HL-60 (cell line): ENCODE data around the gene CHST11.

Experiments used
- DNase-seq, 2 experiments: peaks; one replicate each; pipeline ENCODE4 v3.0.0-alpha.2; 2010 to 2020; ENCODE audit warnings: low read depth in 1 of 2, low spot score in 1 of 2
- H3K27ac ChIP-seq: fragments of 250-450 bp; sonication (Bioruptor Pico); replicated peaks from 2 replicates; pipeline ENCODE4 v1.5.1; 2020; ENCODE audit warnings: mild to moderate bottlenecking, moderate library complexity
- H3K27me3 ChIP-seq: fragments of 250-450 bp; sonication (Bioruptor Pico); 2 replicates; pipeline ENCODE4 v1.5.1; 2021; ENCODE audit warnings: mild to moderate bottlenecking, moderate library complexity; ENCODE audit not compliant: insufficient read depth, poor library complexity, severe bottlenecking
- H3K4me3 ChIP-seq: replicated peaks from 2 replicates; pipeline ENCODE4 v1.5.1; 2011; ENCODE audit warnings: mild to moderate bottlenecking, control low read depth, low read length; ENCODE audit not compliant: insufficient read depth
- GABPA ChIP-seq: IDR thresholded peaks from 2 replicates; pipeline ENCODE4 v1.6.1; 2012; ENCODE audit warnings: low read depth
- POLR2AphosphoS5 ChIP-seq: IDR thresholded peaks from 2 replicates; pipeline ENCODE4 v1.6.1; 2012; ENCODE audit warnings: low read depth
- SPI1 ChIP-seq: IDR thresholded peaks from 2 replicates; pipeline ENCODE4 v1.6.1; 2012; ENCODE audit warnings: low read depth, mild to moderate bottlenecking, borderline replicate concordance
- TF ChIP-seq, protein P1 (sequence below): IDR thresholded peaks from one replicate; pipeline ENCODE4 v1.5.1; 2011; ENCODE audit warnings: low read length, control low read depth, inconsistent platforms; ENCODE audit not compliant: insufficient read depth
- TF ChIP-seq, protein P2 (sequence below): IDR thresholded peaks from 2 replicates; pipeline ENCODE4 v1.6.1; 2012; ENCODE audit warnings: low read depth; ENCODE audit not compliant: insufficient replicate concordance

CHST11 gene

DNA sequence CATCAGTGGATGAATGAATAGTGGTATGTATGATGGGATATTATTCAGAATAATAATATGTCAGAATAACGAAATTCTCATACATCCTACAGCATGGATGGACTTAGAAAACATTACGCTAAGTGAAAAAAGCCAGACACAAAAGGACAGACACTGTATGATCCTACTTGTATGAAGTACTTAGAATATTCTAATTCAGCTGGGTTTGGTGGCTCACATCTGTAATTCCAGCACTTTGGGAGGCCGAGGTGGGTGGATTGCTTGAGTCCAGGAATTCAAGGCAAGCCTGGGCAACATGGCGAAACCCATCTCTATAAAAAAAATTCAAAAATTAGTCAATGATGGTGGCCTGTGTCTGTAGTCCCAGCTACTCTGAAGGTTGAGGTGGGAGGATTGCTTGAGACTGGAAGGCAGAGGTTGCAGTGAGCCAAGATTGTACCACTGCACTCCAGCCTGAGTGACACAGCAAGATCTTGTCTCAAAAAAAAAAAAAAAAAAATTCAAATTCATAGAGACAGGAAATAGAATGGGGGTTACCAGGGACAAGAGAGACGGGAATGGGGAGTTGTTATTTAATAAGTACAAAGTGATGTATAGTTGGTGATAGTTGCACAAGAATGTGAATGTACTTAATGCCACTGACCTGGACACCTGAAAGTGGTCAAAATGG lies 132.3 kb downstream of the CHST11 start:
- TF ChIP-seq POLR2AphosphoS5 (no peak), GABPA (no peak), SPI1 (no peak)
- TF ChIP-seq, protein P1, sequence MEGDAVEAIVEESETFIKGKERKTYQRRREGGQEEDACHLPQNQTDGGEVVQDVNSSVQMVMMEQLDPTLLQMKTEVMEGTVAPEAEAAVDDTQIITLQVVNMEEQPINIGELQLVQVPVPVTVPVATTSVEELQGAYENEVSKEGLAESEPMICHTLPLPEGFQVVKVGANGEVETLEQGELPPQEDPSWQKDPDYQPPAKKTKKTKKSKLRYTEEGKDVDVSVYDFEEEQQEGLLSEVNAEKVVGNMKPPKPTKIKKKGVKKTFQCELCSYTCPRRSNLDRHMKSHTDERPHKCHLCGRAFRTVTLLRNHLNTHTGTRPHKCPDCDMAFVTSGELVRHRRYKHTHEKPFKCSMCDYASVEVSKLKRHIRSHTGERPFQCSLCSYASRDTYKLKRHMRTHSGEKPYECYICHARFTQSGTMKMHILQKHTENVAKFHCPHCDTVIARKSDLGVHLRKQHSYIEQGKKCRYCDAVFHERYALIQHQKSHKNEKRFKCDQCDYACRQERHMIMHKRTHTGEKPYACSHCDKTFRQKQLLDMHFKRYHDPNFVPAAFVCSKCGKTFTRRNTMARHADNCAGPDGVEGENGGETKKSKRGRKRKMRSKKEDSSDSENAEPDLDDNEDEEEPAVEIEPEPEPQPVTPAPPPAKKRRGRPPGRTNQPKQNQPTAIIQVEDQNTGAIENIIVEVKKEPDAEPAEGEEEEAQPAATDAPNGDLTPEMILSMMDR = no peak
- TF ChIP-seq, protein P2, sequence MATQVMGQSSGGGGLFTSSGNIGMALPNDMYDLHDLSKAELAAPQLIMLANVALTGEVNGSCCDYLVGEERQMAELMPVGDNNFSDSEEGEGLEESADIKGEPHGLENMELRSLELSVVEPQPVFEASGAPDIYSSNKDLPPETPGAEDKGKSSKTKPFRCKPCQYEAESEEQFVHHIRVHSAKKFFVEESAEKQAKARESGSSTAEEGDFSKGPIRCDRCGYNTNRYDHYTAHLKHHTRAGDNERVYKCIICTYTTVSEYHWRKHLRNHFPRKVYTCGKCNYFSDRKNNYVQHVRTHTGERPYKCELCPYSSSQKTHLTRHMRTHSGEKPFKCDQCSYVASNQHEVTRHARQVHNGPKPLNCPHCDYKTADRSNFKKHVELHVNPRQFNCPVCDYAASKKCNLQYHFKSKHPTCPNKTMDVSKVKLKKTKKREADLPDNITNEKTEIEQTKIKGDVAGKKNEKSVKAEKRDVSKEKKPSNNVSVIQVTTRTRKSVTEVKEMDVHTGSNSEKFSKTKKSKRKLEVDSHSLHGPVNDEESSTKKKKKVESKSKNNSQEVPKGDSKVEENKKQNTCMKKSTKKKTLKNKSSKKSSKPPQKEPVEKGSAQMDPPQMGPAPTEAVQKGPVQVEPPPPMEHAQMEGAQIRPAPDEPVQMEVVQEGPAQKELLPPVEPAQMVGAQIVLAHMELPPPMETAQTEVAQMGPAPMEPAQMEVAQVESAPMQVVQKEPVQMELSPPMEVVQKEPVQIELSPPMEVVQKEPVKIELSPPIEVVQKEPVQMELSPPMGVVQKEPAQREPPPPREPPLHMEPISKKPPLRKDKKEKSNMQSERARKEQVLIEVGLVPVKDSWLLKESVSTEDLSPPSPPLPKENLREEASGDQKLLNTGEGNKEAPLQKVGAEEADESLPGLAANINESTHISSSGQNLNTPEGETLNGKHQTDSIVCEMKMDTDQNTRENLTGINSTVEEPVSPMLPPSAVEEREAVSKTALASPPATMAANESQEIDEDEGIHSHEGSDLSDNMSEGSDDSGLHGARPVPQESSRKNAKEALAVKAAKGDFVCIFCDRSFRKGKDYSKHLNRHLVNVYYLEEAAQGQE = no peak
- no peak overlapping the region for H3K27ac ChIP-seq
- H3K27me3 ChIP-seq = no peaks in the 10 kb centered on the region

DNA sequence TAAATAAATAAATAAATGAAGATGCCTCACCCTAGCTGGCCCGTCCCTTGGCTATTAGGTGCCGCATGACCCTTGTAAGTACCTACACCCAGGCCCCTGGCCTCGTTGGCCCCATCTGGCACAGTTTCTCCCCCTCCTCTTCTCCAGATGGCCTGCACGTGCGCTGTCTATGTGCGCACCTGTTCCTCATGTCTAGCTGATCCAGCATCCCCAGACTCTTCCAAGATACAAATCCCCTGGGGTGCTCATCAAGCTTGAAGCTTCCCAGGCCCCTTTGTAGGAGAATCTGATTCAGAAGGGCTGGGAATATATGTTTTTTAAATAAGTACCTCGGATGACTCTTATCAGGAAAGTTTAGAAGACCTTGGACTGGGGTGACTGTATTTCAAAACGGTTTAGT lies 133.3 kb downstream of the CHST11 start:
- DNase-seq = no peak
- no peak overlapping the region for H3K27ac ChIP-seq
- H3K4me3 ChIP-seq = no peak overlapping the region
- TF ChIP-seq POLR2AphosphoS5 (no peak), SPI1 (no peak), GABPA (no peak)
- TF ChIP-seq, protein P2 = no peak
- TF ChIP-seq, protein P1 = no peak
- no peaks in the 10 kb centered on the region for H3K27me3 ChIP-seq

More for the DNA sequence above, 132.3 kb downstream of the CHST11 start:
- H3K4me3 ChIP-seq = no peak overlapping the region
- DNase-seq = no peak

DNA sequence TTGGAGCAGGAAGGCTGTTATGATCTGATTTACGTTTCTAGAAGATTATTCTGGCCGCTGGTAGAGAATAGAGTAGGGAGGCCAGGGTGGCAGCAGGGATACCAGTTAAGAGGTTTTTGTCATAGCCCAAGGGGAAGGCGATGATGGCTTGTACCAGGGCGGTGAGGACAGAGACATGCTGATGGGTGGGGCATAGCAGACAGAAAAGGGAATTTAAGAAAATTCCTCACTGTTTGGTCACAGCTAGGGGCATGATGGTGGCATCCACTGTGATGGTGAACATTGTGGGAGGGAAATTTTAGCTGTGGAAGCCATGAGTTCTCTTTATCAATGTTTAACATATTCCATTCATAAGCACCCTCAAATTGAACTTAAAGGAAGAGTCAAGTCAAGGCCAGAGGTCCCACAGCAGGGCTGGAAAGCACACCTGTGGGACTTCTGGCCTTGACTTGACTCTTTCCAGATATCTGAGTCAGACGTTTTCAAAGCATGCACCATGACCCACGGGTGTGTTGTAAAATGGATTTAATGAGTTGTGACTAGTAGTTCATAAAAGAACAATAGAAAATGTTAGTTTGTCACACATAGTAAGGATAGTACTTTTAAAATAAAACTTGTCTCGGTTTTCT lies 134.6 kb downstream of the CHST11 start:
- H3K27me3 ChIP-seq = no peaks in the 10 kb centered on the region
- DNase-seq = no peak
- no peak overlapping the region for H3K4me3 ChIP-seq
- no peak overlapping the region for H3K27ac ChIP-seq
- TF ChIP-seq POLR2AphosphoS5 = no peak
- no peak for TF ChIP-seq SPI1
- TF ChIP-seq, protein P1 = no peak
- TF ChIP-seq GABPA = no peak
- TF ChIP-seq, protein P2 = no peak
